Calu3 (cell line): ENCODE data around the gene FIBP. TPM values are rescaled to one million over a fixed set of nuclear protein-coding genes. Genes with fewer than 3 reads are reported as not detected.

Experiments used
- BruUV-seq: library from RNA; stranded (reverse); fragments of 400-500 nt; replicated peaks from 2 replicates; lab custom pipeline; 2021; lab: Mats Ljungman, UMichigan
- CTCF ChIA-PET: fragments of 300-600 bp; sonication (Branson Sonifier 250); formaldehyde crosslinking; loops from one replicate; lab custom pipeline; 2022; ENCODE audit warnings: antibody characterized with exemption; lab: Charles Lee
- DNase-seq: peaks from one replicate; pipeline ENCODE4 v3.0.0; 2022
- H3K27ac Mint-ChIP-seq: one replicate; pipeline ENCODE4 v1.8.0; 2022; ENCODE audit warnings: mixed read lengths; ENCODE audit not compliant: unreplicated experiment
- H3K27me3 Mint-ChIP-seq: one replicate; pipeline ENCODE4 v1.8.0; 2022; ENCODE audit warnings: mixed read lengths; ENCODE audit not compliant: unreplicated experiment
- H3K36me3 Mint-ChIP-seq: one replicate; pipeline ENCODE4 v1.8.0; 2022; ENCODE audit warnings: mild to moderate bottlenecking, moderate library complexity, mixed read lengths; ENCODE audit not compliant: insufficient read depth, unreplicated experiment
- H3K4me1 Mint-ChIP-seq: one replicate; pipeline ENCODE4 v1.8.0; 2022; ENCODE audit warnings: mild to moderate bottlenecking, low read depth, mixed read lengths; ENCODE audit not compliant: unreplicated experiment
- H3K4me3 Mint-ChIP-seq: one replicate; pipeline ENCODE4 v1.8.0; 2022; ENCODE audit warnings: mild to moderate bottlenecking, low read depth, moderate library complexity, mixed read lengths; ENCODE audit not compliant: unreplicated experiment
- H3K9me3 Mint-ChIP-seq: one replicate; pipeline ENCODE4 v1.8.0; 2022; ENCODE audit warnings: low read depth, mixed read lengths; ENCODE audit not compliant: unreplicated experiment
- CTCF ChIP-seq: fragments of 200-600 bp; IDR thresholded peaks from one replicate; pipeline ENCODE4 v1.8.0; 2022; ENCODE audit warnings: antibody characterized with exemption; ENCODE audit not compliant: unreplicated experiment
- intact Hi-C: fragments of 100-400 bp; cut with micrococcal nuclease; formaldehyde crosslinking; loops from one replicate; pipeline ENCODE4 v1.10.0; 2022; ENCODE audit not compliant: unreplicated experiment
- total RNA-seq: library from RNA; stranded (reverse); gene quantifications from 2 replicates; pipeline ENCODE4 v1.2.3, GENCODE V29; 2022

Gene FIBP
- total RNA-seq, 1 experiment from 2014 or later, result 75.8 TPM

DNA sequence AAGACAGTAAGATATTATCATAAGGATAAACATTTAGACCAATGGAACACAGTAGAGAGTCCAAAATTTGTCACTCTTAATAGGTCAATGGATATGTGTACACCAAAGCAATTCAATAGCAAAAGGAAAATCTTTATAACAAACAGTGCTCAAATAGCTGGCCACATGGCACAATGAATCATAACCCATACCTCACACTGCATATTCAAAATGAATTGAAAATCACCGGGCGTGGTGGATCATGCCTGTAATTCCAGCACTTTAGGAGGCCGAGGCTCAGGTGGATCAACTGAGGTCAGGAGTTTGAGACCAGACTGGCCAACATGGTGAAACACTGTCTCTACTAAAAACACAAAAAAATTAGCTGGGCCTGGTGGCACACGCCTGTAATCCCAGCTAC, 46.1 kb downstream of the FIBP start:
- intact Hi-C loops, result no loop called here
- Mint-ChIP-seq H3K9me3 (peaks cover 2% of the 10 kb centered on the region), H3K27me3 (no peaks in the 10 kb centered on the region), H3K4me3 (no peak overlapping the region), H3K36me3 (peaks cover 7% of the 10 kb centered on the region), H3K27ac (no peak overlapping the region), H3K4me1 (no peaks in the 10 kb centered on the region)
- no peak for DNase-seq
- no peak for TF ChIP-seq CTCF
- CTCF ChIA-PET, result interaction anchor here (0.7 kb wide), 1 partner anchor 12 kb away, joined by 10 read pairs; no protein-coding TSS in a partner anchor
- BruUV-seq, result no TSS peak

DNA sequence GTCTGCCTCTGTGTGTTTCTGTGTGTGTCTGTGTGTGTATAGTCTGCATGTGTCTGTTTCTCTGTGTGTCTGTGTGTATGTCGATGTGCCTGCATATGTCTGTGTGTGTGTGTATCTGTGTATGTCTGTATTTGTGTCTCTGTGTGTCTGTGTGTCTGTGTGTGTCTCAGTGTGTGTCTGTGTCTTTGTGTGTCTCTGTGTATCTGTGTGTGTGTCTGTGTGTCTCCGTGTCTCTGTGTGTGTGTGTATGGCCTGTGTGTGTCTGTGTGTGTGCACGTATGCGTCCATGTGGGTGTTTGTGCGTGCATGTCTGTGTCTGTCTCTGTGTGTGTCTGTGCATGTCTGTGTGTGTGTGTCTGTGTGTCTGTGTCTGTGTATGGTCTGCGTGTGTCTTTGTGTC, 54.1 kb downstream of the FIBP start:
- H3K36me3 Mint-ChIP-seq, result no peaks in the 10 kb centered on the region
- no peak overlapping the region for H3K27ac Mint-ChIP-seq
- no peak overlapping the region for H3K4me3 Mint-ChIP-seq
- peaks cover 2% of the 10 kb centered on the region for H3K9me3 Mint-ChIP-seq
- CTCF ChIA-PET, result no interaction called here
- intact Hi-C loops, result no loop called here
- H3K4me1 Mint-ChIP-seq, result no peaks in the 10 kb centered on the region
- DNase-seq, result no peak
- H3K27me3 Mint-ChIP-seq, result no peaks in the 10 kb centered on the region
- no TSS peak for BruUV-seq
- TF ChIP-seq CTCF, result no peak

Other genes starting within 250 kb of the FIBP start
- 76.4 and 79.6 TPM in 2 replicates for gene RELA, start 225.6 kb downstream of the FIBP start, total RNA-seq
- gene KAT5, start 176.2 kb downstream of the FIBP start, total RNA-seq, result 50.9 and 51.0 TPM in 2 replicates
- 26.2 and 28.2 TPM in 2 replicates for gene RNASEH2C, start 167.7 kb downstream of the FIBP start, total RNA-seq
- 18.5 and 21.9 TPM in 2 replicates for gene AP5B1, start 107.5 kb downstream of the FIBP start, total RNA-seq
- gene OVOL1, start 101.4 kb downstream of the FIBP start, total RNA-seq, result 12.7 and 15.2 TPM in 2 replicates
- gene SNX32, start 54.5 kb downstream of the FIBP start, total RNA-seq, result not detected in 2 replicates
- gene CFL1, start 30.3 kb downstream of the FIBP start, total RNA-seq, result 955 and 963 TPM in 2 replicates
- 50.8 and 67.6 TPM in 2 replicates for gene MUS81, start 28.0 kb downstream of the FIBP start, total RNA-seq
- 3.4 and 3.8 TPM in 2 replicates for gene EFEMP2, start 15.7 kb downstream of the FIBP start, total RNA-seq
- gene CTSW, start 8.6 kb downstream of the FIBP start, total RNA-seq, result not detected in 2 replicates
- gene CCDC85B, start 2.2 kb upstream of the FIBP start, total RNA-seq, result 26.6 and 30.2 TPM in 2 replicates
- gene FOSL1, start 11.9 kb upstream of the FIBP start, total RNA-seq, result 69.8 and 76.1 TPM in 2 replicates
- gene C11orf68, start 30.6 kb upstream of the FIBP start, total RNA-seq, result 25.9 and 27.4 TPM in 2 replicates
- 106 and 114 TPM in 2 replicates for gene DRAP1, start 31.0 kb upstream of the FIBP start, total RNA-seq
- gene TSGA10IP, start 57.0 kb upstream of the FIBP start, total RNA-seq, result not detected in 2 replicates
- 47.2 and 48.3 TPM in 2 replicates for gene SART1, start 73.3 kb upstream of the FIBP start, total RNA-seq
- 55.1 and 61.1 TPM in 2 replicates for gene EIF1AD, start 113.7 kb upstream of the FIBP start, total RNA-seq
- 248 and 266 TPM in 2 replicates for gene BANF1, start 114.0 kb upstream of the FIBP start, total RNA-seq
- gene CST6, start 123.5 kb upstream of the FIBP start, total RNA-seq, result 21.5 and 27.2 TPM in 2 replicates
- gene CATSPER1, start 138.0 kb upstream of the FIBP start, total RNA-seq, result 1.0 and 2.6 TPM in 2 replicates
- not detected in 2 replicates for gene GAL3ST3, start 160.7 kb upstream of the FIBP start, total RNA-seq
- gene SF3B2, start 163.9 kb upstream of the FIBP start, total RNA-seq, result 167 and 173 TPM in 2 replicates
- gene PACS1, start 181.8 kb upstream of the FIBP start, total RNA-seq, result 44.7 and 47.9 TPM in 2 replicates